BJ (cell line): ENCODE data around the gene SYNRG. TPM values are rescaled to one million over a fixed set of nuclear protein-coding genes. Genes with fewer than 3 reads are reported as not detected.

ENCODE experiments used
- CTCF ChIA-PET: fragments of 350-600 bp; formaldehyde crosslinking; extraction: SDS; loops from one replicate; lab custom pipeline; 2021; ENCODE audit warnings: antibody characterized with exemption, inconsistent platforms; lab: Yijun Ruan, JAX
- POLR2A ChIA-PET: fragments of 300-600 bp; sonication (Branson Sonifier 250); formaldehyde crosslinking; extraction: SDS; loops from one replicate; lab custom pipeline; 2021; ENCODE audit warnings: antibody characterized with exemption; lab: Charles Lee
- DNase-seq: peaks from one replicate; pipeline ENCODE4 v3.0.0-alpha.2; 2011; ENCODE audit warnings: low read depth
- H3K27me3 ChIP-seq: 2 replicates; pipeline ENCODE4 v1.6.0; 2011; ENCODE audit warnings: low read length; ENCODE audit not compliant: control insufficient read depth, insufficient read depth
- H3K36me3 ChIP-seq: 2 replicates; pipeline ENCODE4 v1.5.1; 2011; ENCODE audit warnings: low read length; ENCODE audit not compliant: control insufficient read depth, insufficient read depth
- H3K4me3 ChIP-seq: 2 replicates; pipeline ENCODE4 v1.5.1; 2011; ENCODE audit warnings: low read depth, mild to moderate bottlenecking, control low read depth, low read length
- CTCF ChIP-seq: IDR thresholded peaks from 2 replicates; pipeline ENCODE4 v1.5.1; 2011; ENCODE audit warnings: low read depth, mild to moderate bottlenecking, control low read depth, inconsistent platforms, low read length, moderate library complexity; ENCODE audit not compliant: insufficient read depth
- polyA plus RNA-seq: library from polyadenylated mRNA; depleted of rRNA; stranded (reverse); fragments of >200 nt; gene quantifications from 2 replicates; pipeline ENCODE4 v1.2.3, GENCODE V29; 2011

Gene SYNRG
- polyA plus RNA-seq, 1 experiment: 10.2 TPM

- Histone ChIP-seq H3K36me3 (no peaks in the 10 kb centered on the region), H3K27me3 (no peaks in the 10 kb centered on the region), H3K4me3 (peak overlapping the region; percentile 95)
- TF ChIP-seq CTCF: no peak
- peak; percentile 91 for DNase-seq
- ChIA-PET POLR2A (no interaction called here), CTCF (interaction anchor here (1.0 to 1.3 kb wide), 2 partner anchors 10 to 12 kb away, joined by 3 read pairs; no protein-coding TSS in a partner anchor)
These were observed 121.1 kb downstream of the SYNRG start for GRCh38 chr17:37488009-37488604.

- no peak for DNase-seq
- Histone ChIP-seq H3K4me3 (no peak overlapping the region), H3K27me3 (no peaks in the 10 kb centered on the region), H3K36me3 (no peaks in the 10 kb centered on the region)
- TF ChIP-seq CTCF: no peak
- POLR2A ChIA-PET: no interaction called here
- CTCF ChIA-PET: no interaction called here
These were observed 123.2 kb downstream of the SYNRG start for GRCh38 chr17:37485938-37486570.

GRCh38 chr17:37483311-37484039 is 125.7 kb downstream of the SYNRG start:
- no peaks in the 10 kb centered on the region for H3K27me3 ChIP-seq
- DNase-seq: peak; percentile 89
- no peak overlapping the region for H3K4me3 ChIP-seq
- no peaks in the 10 kb centered on the region; the same call in 1 of the 2 replicates for H3K36me3 ChIP-seq
- CTCF ChIA-PET: interaction anchor here (0.9 kb wide), 1 partner anchor 10 kb away, joined by 5 read pairs; no protein-coding TSS in a partner anchor
- TF ChIP-seq CTCF: no peak
- POLR2A ChIA-PET: interaction anchor here (0.6 kb wide), 1 partner anchor 309 kb away, joined by 3 read pairs; no protein-coding TSS in a partner anchor

- ChIA-PET POLR2A (no interaction called here), CTCF (interaction anchor here (1.2 kb wide), 1 partner anchor 10 kb away, joined by 6 read pairs; no protein-coding TSS in a partner anchor)
- DNase-seq: no peak
- no peaks in the 10 kb centered on the region for H3K27me3 ChIP-seq
- H3K36me3 ChIP-seq: no peaks in the 10 kb centered on the region; the same call in 1 of the 2 replicates
- H3K4me3 ChIP-seq: no peak overlapping the region
- TF ChIP-seq CTCF: no peak
These were observed 128.1 kb downstream of the SYNRG start for GRCh38 chr17:37481001-37481665.
